ENCODE data around the gene RIC8B. TPM values are rescaled to one million over a fixed set of nuclear protein-coding genes. Genes with fewer than 3 reads are reported as not detected.
A peak's percentile ranks its signal among the peaks of the same experiment; 100 is the strongest.

RIC8B gene
- total RNA-seq, 1 donor from 2014 or later, result 19.7 TPM

GRCh38 chr12:106801830-106802533 is 27.5 kb downstream of the RIC8B start:
- no peak overlapping the region for H2AFZ ChIP-seq (ENCODE audit: low read depth, low read length)
- no peaks in the 10 kb centered on the region for H3K9me3 ChIP-seq (ENCODE audit: insufficient read depth, low read depth, low read length)
- no peak overlapping the region for H3K4me2 ChIP-seq (ENCODE audit: low read length)
- H3K27me3 ChIP-seq (ENCODE audit: insufficient read depth, low read length), result no peaks in the 10 kb centered on the region
- H3K36me3 ChIP-seq (ENCODE audit: insufficient read depth, low read length), result no peaks in the 10 kb centered on the region
- no peak overlapping the region for H3K9ac ChIP-seq (ENCODE audit: low read length)
- H4K20me1 ChIP-seq (ENCODE audit: insufficient read depth, low read length), result peaks cover 5% of the 10 kb centered on the region
- FAIRE-seq (no peak), DNase-seq (ENCODE audit: low read depth) (no peak)
- H3K4me1 ChIP-seq (ENCODE audit: insufficient read depth, low read length), result no peaks in the 10 kb centered on the region
- TF ChIP-seq EZH2 (IDR thresholded peaks at IDR 0.05; ENCODE audit: insufficient read depth, low read length) (no peak), CTCF (IDR thresholded peaks at IDR 0.05; ENCODE audit: insufficient read depth, low read depth, low read length) (no peak)
- H3K36me3 Mint-ChIP-seq (ENCODE audit: low read depth, unreplicated experiment), result peaks cover 11% of the 10 kb centered on the region
- no peaks in the 10 kb centered on the region for H3K4me1 Mint-ChIP-seq (ENCODE audit: low read depth, unreplicated experiment)
- no peak overlapping the region for H3K27ac Mint-ChIP-seq (ENCODE audit: unreplicated experiment)
- H3K79me2 ChIP-seq (ENCODE audit: insufficient read depth, low read length), result no peaks in the 10 kb centered on the region
- no peaks in the 10 kb centered on the region for H3K9me3 Mint-ChIP-seq (ENCODE audit: unreplicated experiment)
- no peak overlapping the region for H3K27ac ChIP-seq (ENCODE audit: low read depth, low read length)
- no peak overlapping the region for H3K4me3 Mint-ChIP-seq (ENCODE audit: unreplicated experiment)
- no peak overlapping the region for H3K4me3 ChIP-seq (ENCODE audit: insufficient read depth, low read depth, low read length)
- no peaks in the 10 kb centered on the region for H3K27me3 Mint-ChIP-seq (ENCODE audit: low read depth, unreplicated experiment)

GRCh38 chr12:106804668-106805067 is 30.2 kb downstream of the RIC8B start:
- DNase-seq (ENCODE audit: low read depth) (no peak), FAIRE-seq (no peak)
- Mint-ChIP-seq H3K4me3 (ENCODE audit: unreplicated experiment) (no peak overlapping the region), H3K9me3 (ENCODE audit: unreplicated experiment) (no peaks in the 10 kb centered on the region), H3K4me1 (ENCODE audit: low read depth, unreplicated experiment) (no peaks in the 10 kb centered on the region), H3K27ac (ENCODE audit: unreplicated experiment) (no peak overlapping the region), H3K27me3 (ENCODE audit: low read depth, unreplicated experiment) (no peaks in the 10 kb centered on the region), H3K36me3 (ENCODE audit: low read depth, unreplicated experiment) (peaks cover 10% of the 10 kb centered on the region)
- H3K27ac ChIP-seq (ENCODE audit: low read depth, low read length), result no peak overlapping the region
- H2AFZ ChIP-seq (ENCODE audit: low read depth, low read length), result no peak overlapping the region
- peaks cover 5% of the 10 kb centered on the region for H4K20me1 ChIP-seq (ENCODE audit: insufficient read depth, low read length)
- no peaks in the 10 kb centered on the region for H3K36me3 ChIP-seq (ENCODE audit: insufficient read depth, low read length)
- H3K27me3 ChIP-seq (ENCODE audit: insufficient read depth, low read length), result no peaks in the 10 kb centered on the region
- H3K4me1 ChIP-seq (ENCODE audit: insufficient read depth, low read length), result no peaks in the 10 kb centered on the region
- no peaks in the 10 kb centered on the region for H3K79me2 ChIP-seq (ENCODE audit: insufficient read depth, low read length)
- TF ChIP-seq CTCF (IDR thresholded peaks at IDR 0.05; ENCODE audit: insufficient read depth, low read depth, low read length), result no peak
- TF ChIP-seq EZH2 (IDR thresholded peaks at IDR 0.05; ENCODE audit: insufficient read depth, low read length), result no peak
- H3K9ac ChIP-seq (ENCODE audit: low read length), result no peak overlapping the region
- no peak overlapping the region for H3K4me3 ChIP-seq (ENCODE audit: insufficient read depth, low read depth, low read length)
- H3K9me3 ChIP-seq (ENCODE audit: insufficient read depth, low read depth, low read length), result no peaks in the 10 kb centered on the region
- H3K4me2 ChIP-seq (ENCODE audit: low read length), result no peak overlapping the region

- no peak overlapping the region for H3K27ac Mint-ChIP-seq (ENCODE audit: unreplicated experiment)
- peaks cover 7% of the 10 kb centered on the region for H3K36me3 Mint-ChIP-seq (ENCODE audit: low read depth, unreplicated experiment)
- H3K9me3 ChIP-seq (ENCODE audit: insufficient read depth, low read depth, low read length), result no peaks in the 10 kb centered on the region
- peaks cover 2% of the 10 kb centered on the region for H3K36me3 ChIP-seq (ENCODE audit: insufficient read depth, low read length)
- H3K4me2 ChIP-seq (ENCODE audit: low read length), result no peak overlapping the region
- H3K4me1 ChIP-seq (ENCODE audit: insufficient read depth, low read length), result no peaks in the 10 kb centered on the region
- DNase-seq (ENCODE audit: low read depth) (peak; percentile 5), FAIRE-seq (no peak)
- no peak overlapping the region for H3K27ac ChIP-seq (ENCODE audit: low read depth, low read length)
- no peak overlapping the region for H3K9ac ChIP-seq (ENCODE audit: low read length)
- no peaks in the 10 kb centered on the region for H3K27me3 ChIP-seq (ENCODE audit: insufficient read depth, low read length)
- peaks cover 11% of the 10 kb centered on the region for H3K4me1 Mint-ChIP-seq (ENCODE audit: low read depth, unreplicated experiment)
- H3K79me2 ChIP-seq (ENCODE audit: insufficient read depth, low read length), result no peaks in the 10 kb centered on the region
- H2AFZ ChIP-seq (ENCODE audit: low read depth, low read length), result no peak overlapping the region
- no peaks in the 10 kb centered on the region for H3K9me3 Mint-ChIP-seq (ENCODE audit: unreplicated experiment)
- no peak for TF ChIP-seq CTCF (IDR thresholded peaks at IDR 0.05; ENCODE audit: insufficient read depth, low read depth, low read length)
- TF ChIP-seq EZH2 (IDR thresholded peaks at IDR 0.05; ENCODE audit: insufficient read depth, low read length), result no peak
- H3K4me3 ChIP-seq (ENCODE audit: insufficient read depth, low read depth, low read length), result no peak overlapping the region
- H4K20me1 ChIP-seq (ENCODE audit: insufficient read depth, low read length), result peaks cover 7% of the 10 kb centered on the region
- no peak overlapping the region for H3K4me3 Mint-ChIP-seq (ENCODE audit: unreplicated experiment)
- H3K27me3 Mint-ChIP-seq (ENCODE audit: low read depth, unreplicated experiment), result no peaks in the 10 kb centered on the region
These were observed 40.2 kb downstream of the RIC8B start for GRCh38 chr12:106814714-106815113.

All from astrocyte (in vitro differentiated cells and primary cell).